Smooth muscle cell (in vitro differentiated cells): Measurements from ENCODE around the gene TAOK1. TPM values are rescaled to one million over a fixed set of nuclear protein-coding genes. Genes with fewer than 3 reads are reported as not detected.

Experiments used
- DNase-seq: peaks from one replicate; lab custom pipeline; 2025; ENCODE audit not compliant: unreplicated experiment; lab: John Stamatoyannopoulos, UW
- H2AFZ ChIP-seq: fragments of 200-600 bp; sonication (generic); 2 replicates; pipeline ENCODE4 v1.6.0; 2016; ENCODE audit warnings: antibody characterized with exemption, low read depth, mild to moderate bottlenecking
- H3F3A ChIP-seq: fragments of 200-600 bp; sonication (generic); 2 replicates; pipeline ENCODE4 v1.6.0; 2017; ENCODE audit warnings: antibody characterized with exemption, low read depth
- H3K27ac ChIP-seq: fragments of 200-600 bp; sonication (generic); 2 replicates; pipeline ENCODE4 v1.5.1; 2016; ENCODE audit warnings: low read depth, mild to moderate bottlenecking
- H3K27me3 ChIP-seq: fragments of 200-600 bp; sonication (generic); 2 replicates; pipeline ENCODE4 v1.6.1; 2016; ENCODE audit warnings: low read depth, mild to moderate bottlenecking
- H3K36me3 ChIP-seq: fragments of 200-600 bp; sonication (generic); 2 replicates; pipeline ENCODE4 v1.5.1; 2016; ENCODE audit warnings: low read depth
- H3K4me1 ChIP-seq: fragments of 200-600 bp; sonication (generic); 2 replicates; pipeline ENCODE4 v1.5.1; 2016; ENCODE audit warnings: low read depth
- H3K4me2 ChIP-seq: fragments of 200-600 bp; sonication (generic); 2 replicates; pipeline ENCODE4 v1.6.0; 2016; ENCODE audit warnings: mild to moderate bottlenecking
- H3K4me3 ChIP-seq: fragments of 200-600 bp; sonication (generic); 2 replicates; pipeline ENCODE4 v1.5.1; 2016; ENCODE audit warnings: mild to moderate bottlenecking
- H3K79me2 ChIP-seq: fragments of 200-600 bp; sonication (generic); 2 replicates; pipeline ENCODE4 v1.6.0; 2016; ENCODE audit warnings: low read depth, mild to moderate bottlenecking
- H3K9ac ChIP-seq: fragments of 200-600 bp; sonication (generic); 2 replicates; pipeline ENCODE4 v1.6.0; 2016; ENCODE audit warnings: low read depth
- H3K9me3 ChIP-seq: fragments of 200-600 bp; sonication (generic); replicated peaks from 2 replicates; pipeline ENCODE4 v1.5.1; 2016; ENCODE audit warnings: low read depth
- H4K20me1 ChIP-seq: fragments of 200-600 bp; sonication (generic); 2 replicates; pipeline ENCODE4 v1.6.0; 2016; ENCODE audit warnings: low read depth
- CTCF ChIP-seq: fragments of 200-600 bp; sonication (generic); IDR thresholded peaks from 2 replicates; pipeline ENCODE4 v1.5.1; 2017; ENCODE audit warnings: borderline replicate concordance, mild to moderate bottlenecking, antibody characterized with exemption; ENCODE audit not compliant: insufficient read depth, poor library complexity, severe bottlenecking
- WGBS: methylation state at CpG from one replicate; pipeline ENCODE4 v1.1.7; 2016; ENCODE audit warnings: low lambda C conversion rate; 5-methylcytosine and 5-hydroxymethylcytosine counted together
- polyA plus RNA-seq: library from polyadenylated mRNA; unstranded; fragments of >200 nt; fragmentation: Nextera tagmentation; extraction: Ambion mirVana; gene quantifications from 2 replicates; pipeline ENCODE4 v1.2.1, GENCODE V29; 2016
- total RNA-seq: library from RNA; depleted of rRNA; stranded (reverse); fragments of >200 nt; gene quantifications from 2 replicates; pipeline ENCODE4 v1.2.3, GENCODE V29; 2014

Gene TAOK1
- total and polyA plus RNA-seq, 2 experiments from 2014 or later = 4.7 to 58.7 TPM

GRCh38 chr17:29582254-29582765 lies 192.1 kb downstream of the TAOK1 start:
- no peak overlapping the region for H3K4me3 ChIP-seq
- no peak overlapping the region for H3K27ac ChIP-seq
- WGBS = 94% methylated on average over 10 of the region's 10 CpGs
- H3K4me2 ChIP-seq = no peak overlapping the region
- H3K9ac ChIP-seq = no peak overlapping the region
- H2AFZ ChIP-seq = no peak overlapping the region
- no peak for DNase-seq
- H3K27me3 ChIP-seq = no peaks in the 10 kb centered on the region
- peaks cover 18% of the 10 kb centered on the region for H3K4me1 ChIP-seq
- H3K79me2 ChIP-seq = peaks cover 31% of the 10 kb centered on the region
- H4K20me1 ChIP-seq = peaks cover 52% of the 10 kb centered on the region
- no peak for TF ChIP-seq CTCF
- H3K36me3 ChIP-seq = no peaks in the 10 kb centered on the region
- H3K9me3 ChIP-seq = no peaks in the 10 kb centered on the region
- H3F3A ChIP-seq = no peaks in the 10 kb centered on the region

GRCh38 chr17:29582772-29583171 lies 192.6 kb downstream of the TAOK1 start:
- Histone ChIP-seq H3K4me3 (no peak overlapping the region), H4K20me1 (peaks cover 56% of the 10 kb centered on the region), H3K27ac (no peak overlapping the region), H2AFZ (no peak overlapping the region), H3K79me2 (peaks cover 36% of the 10 kb centered on the region), H3K27me3 (no peaks in the 10 kb centered on the region), H3K9ac (no peak overlapping the region), H3K4me2 (no peak overlapping the region), H3F3A (no peaks in the 10 kb centered on the region), H3K9me3 (no peaks in the 10 kb centered on the region), H3K36me3 (no peaks in the 10 kb centered on the region), H3K4me1 (peaks cover 21% of the 10 kb centered on the region)
- no peak for DNase-seq
- TF ChIP-seq CTCF = no peak
- 97% methylated on average over 13 of the region's 13 CpGs for WGBS

- Histone ChIP-seq H3K9me3 (no peaks in the 10 kb centered on the region), H3K4me3 (no peak overlapping the region), H4K20me1 (peaks cover 64% of the 10 kb centered on the region), H3K27me3 (no peaks in the 10 kb centered on the region), H3K27ac (no peak overlapping the region), H3K4me1 (peaks cover 29% of the 10 kb centered on the region), H2AFZ (no peak overlapping the region), H3K4me2 (no peak overlapping the region), H3K9ac (no peak overlapping the region), H3K79me2 (peaks cover 44% of the 10 kb centered on the region), H3K36me3 (no peaks in the 10 kb centered on the region), H3F3A (no peaks in the 10 kb centered on the region)
- 94% methylated on average over 16 of the region's 16 CpGs for WGBS
- no peak for DNase-seq
- TF ChIP-seq CTCF = no peak
Measured at GRCh38 chr17:29583324-29584248, 193.4 kb downstream of the TAOK1 start.
